GM21360 (cell line): ENCODE measurements around the gene OR2A14.
A peak's percentile ranks its signal among the peaks of the same experiment; 100 is the strongest.
"Not testable (repeated sequence)": the region's sequence is repeated elsewhere in the genome, so short reads cannot be mapped to it uniquely, and the experiment has no call there.

Experiments
- ATAC-seq: cut with Tn5 transposase; IDR thresholded peaks from one replicate; pipeline ENCODE4 v1.9.1; 2021; ENCODE audit warnings: mild to moderate bottlenecking, moderate library complexity; ENCODE audit not compliant: unreplicated experiment

Gene OR2A14

GRCh38 chr7:144122876-144123275, at the start of gene OR2A14:
Gene OR2A14 (plus strand): TSS chr7:144123176. CDS start chr7:144129113, 5,937 bp downstream.
- ATAC-seq, result no peak

DNA sequence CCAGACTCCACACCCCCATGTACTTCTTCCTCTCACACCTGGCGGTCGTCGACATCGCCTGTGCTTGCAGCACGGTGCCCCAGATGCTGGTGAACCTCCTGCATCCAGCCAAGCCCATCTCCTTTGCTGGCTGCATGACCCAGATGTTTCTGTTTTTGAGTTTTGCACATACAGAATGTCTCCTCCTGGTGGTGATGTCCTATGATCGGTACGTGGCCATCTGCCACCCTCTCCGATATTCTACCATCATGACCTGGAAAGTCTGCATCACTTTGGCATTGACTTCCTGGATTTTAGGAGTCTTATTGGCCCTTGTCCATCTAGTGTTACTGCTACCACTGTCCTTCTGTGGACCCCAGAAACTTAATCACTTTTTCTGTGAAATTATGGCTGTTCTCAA, 48.6 kb upstream of the OR2A14 start:
- ATAC-seq, result no peak

- no peak for ATAC-seq
Measured at GRCh38 chr7:144085978-144086377, 37.0 kb upstream of the OR2A14 start, which contains the start of gene OR2A12. Gene OR2A12 (plus strand): TSS chr7:144086278. CDS start chr7:144095108, 8,830 bp downstream.

DNA sequence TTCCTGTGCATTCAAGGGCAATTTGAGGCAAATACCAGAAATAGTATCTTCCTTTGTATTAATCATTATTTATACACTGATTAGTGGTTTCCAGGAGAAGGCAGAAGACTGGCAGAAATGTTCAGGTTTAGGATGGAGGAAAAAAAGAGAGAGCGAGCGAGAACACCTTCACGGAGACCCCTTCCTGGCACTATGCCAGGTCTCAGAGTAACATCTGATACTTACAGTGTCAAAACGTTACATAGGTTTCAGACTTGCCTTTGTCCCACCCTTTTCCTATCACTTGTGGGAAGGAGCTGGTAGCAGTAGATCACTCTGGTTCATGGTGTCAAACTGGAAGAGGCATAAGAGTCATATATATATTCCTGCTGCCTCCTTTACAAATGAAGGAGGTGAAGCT, 36.2 kb upstream of the OR2A14 start:
- ATAC-seq, result no peak

DNA sequence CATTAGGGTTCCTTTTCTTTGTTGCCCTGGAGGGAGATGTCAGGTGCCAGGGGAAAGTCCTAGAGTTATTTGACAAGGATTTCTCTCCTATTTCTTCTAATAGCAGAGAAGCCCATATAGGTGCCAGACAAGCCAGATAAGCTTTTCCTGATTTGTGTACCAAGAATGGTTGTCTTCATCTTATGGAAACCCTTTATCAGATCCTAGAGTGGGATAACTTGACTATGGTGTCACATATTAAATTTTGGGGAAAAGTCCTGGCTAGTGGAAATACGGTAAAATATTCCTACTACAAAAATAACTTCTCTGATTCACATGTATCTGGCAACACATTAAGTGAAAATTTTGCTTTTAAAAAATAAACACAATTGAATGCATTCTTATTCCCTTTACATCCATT, 35.7 kb upstream of the OR2A14 start:
- no peak for ATAC-seq

- no peak for ATAC-seq
Measured at GRCh38 chr7:144090667-144091066, 32.3 kb upstream of the OR2A14 start.

- no peak for ATAC-seq
Measured at GRCh38 chr7:144098776-144099175, 24.2 kb upstream of the OR2A14 start.

- no peak for ATAC-seq
Measured at GRCh38 chr7:144100607-144101006, 22.4 kb upstream of the OR2A14 start.

GRCh38 chr7:144102041-144102440, 20.9 kb upstream of the OR2A14 start:
- no peak for ATAC-seq

GRCh38 chr7:144105211-144105610, 17.8 kb upstream of the OR2A14 start:
- ATAC-seq, result no peak

DNA sequence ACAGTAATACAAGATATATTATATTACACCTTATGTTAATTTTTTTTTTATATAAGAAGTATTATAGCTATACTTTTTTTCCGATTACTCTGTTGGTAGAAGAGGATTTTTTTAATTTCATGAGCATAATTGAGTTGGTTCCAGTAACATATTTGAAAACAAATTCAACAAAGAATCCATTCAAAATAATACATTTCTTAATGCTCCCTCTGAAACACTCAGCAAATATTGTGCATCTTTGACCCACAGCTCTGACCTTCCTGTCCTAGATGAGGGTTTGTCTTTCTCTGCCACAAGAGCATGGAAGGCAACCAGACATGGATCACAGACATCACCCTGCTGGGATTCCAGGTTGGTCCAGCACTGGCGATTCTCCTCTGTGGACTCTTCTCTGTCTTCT, 13.7 kb upstream of the OR2A14 start, which contains the start of gene OR2A2:
OR2A2 (plus strand) TSS at position 301 of the 400 bp plus-strand sequence; CDS start at position 301, 0 bp downstream.
- no peak for ATAC-seq

DNA sequence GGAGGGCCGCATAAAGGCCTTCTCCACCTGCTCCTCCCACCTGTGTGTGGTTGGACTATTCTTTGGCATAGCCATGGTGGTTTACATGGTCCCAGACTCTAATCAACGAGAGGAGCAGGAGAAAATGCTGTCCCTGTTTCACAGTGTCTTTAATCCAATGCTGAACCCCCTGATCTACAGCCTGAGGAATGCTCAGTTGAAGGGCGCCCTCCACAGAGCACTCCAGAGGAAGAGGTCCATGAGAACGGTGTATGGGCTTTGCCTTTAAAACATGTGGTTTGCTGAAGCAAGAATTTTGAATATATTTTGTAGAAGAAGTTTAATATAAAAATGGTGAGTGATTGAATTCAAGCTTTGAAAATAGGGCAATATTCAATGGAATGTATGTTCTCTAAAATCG, 12.7 kb upstream of the OR2A14 start:
- ATAC-seq, result no peak

GRCh38 chr7:144113651-144114050, 9.3 kb upstream of the OR2A14 start:
- ATAC-seq, result no peak

DNA sequence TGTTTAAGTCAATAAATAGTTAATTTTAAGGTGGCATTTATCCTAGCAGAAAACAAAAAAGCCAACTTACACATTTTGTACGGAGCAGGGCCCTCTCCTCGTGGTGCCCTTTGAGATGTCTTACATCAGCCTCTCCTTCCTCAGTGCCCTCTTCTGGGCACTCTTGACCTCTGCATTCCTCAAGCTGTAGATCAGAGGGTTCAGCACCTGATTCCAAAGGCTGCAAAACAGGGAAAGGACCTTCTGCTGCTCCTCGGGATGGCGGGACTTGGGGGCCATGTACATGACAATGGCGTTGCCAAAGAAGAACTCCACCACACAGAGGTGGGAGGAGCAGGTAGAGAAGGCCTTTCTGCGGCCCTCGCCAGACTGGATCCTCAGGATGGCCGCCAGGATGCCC, 4.6 kb upstream of the OR2A14 start:
- ATAC-seq, result no peak

- peak; percentile 100 for ATAC-seq
Measured at GRCh38 chr7:144127714-144128334, 4.8 kb downstream of the OR2A14 start.

DNA sequence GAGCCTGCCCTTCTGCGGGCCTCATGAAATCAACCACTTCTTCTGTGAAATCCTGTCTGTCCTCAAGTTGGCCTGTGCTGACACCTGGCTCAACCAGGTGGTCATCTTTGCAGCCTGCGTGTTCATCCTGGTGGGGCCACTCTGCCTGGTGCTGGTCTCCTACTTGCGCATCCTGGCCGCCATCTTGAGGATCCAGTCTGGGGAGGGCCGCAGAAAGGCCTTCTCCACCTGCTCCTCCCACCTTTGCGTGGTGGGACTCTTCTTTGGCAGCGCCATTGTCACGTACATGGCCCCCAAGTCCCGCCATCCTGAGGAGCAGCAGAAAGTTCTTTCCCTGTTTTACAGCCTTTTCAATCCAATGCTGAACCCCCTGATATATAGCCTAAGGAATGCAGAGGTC, 6.6 kb downstream of the OR2A14 start:
- ATAC-seq, result not testable (repeated sequence)

- ATAC-seq, result no peak
Measured at GRCh38 chr7:144130730-144131129, 7.8 kb downstream of the OR2A14 start.

GRCh38 chr7:144132262-144132661, 9.3 kb downstream of the OR2A14 start:
- ATAC-seq, result no peak

DNA sequence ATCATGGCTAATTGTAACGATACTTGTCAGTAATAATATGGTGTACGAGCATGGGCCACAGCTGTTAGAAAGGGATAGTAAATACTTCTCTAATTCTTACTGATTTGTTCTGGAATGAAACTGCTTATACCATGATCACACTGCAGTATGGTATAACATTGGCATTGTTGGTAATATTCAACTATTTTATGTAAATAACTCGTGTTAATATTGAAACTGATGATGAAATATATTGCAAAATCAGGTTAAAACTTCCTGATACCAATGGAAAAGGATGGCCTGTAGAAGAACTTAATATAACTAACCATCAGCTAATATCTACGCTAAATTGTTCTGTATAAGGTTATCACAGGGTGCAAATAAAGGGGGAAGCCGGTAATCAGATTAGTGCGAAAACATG, 10.3 kb downstream of the OR2A14 start:
- ATAC-seq, result no peak

- no peak for ATAC-seq
Measured at GRCh38 chr7:144134116-144134515, 11.1 kb downstream of the OR2A14 start.

GRCh38 chr7:144137501-144137900, 14.5 kb downstream of the OR2A14 start:
- no peak for ATAC-seq

DNA sequence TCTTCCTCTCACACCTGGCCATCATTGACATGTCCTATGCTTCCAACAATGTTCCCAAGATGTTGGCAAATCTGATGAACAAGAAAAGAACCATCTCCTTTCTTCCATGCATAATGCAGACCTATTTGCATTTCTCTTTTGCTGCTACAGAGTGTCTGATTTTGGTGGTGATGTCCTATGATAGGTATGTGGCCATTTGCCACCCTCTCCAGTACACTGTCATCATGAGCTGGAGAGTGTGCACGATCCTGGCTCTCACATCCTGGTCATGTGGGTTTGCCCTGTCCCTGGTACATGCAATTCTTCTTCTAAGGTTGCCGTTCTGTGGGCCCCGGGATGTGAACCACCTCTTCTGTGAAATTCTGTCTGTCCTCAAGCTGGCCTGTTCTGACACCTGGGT, 19.2 kb downstream of the OR2A14 start:
- no peak for ATAC-seq

DNA sequence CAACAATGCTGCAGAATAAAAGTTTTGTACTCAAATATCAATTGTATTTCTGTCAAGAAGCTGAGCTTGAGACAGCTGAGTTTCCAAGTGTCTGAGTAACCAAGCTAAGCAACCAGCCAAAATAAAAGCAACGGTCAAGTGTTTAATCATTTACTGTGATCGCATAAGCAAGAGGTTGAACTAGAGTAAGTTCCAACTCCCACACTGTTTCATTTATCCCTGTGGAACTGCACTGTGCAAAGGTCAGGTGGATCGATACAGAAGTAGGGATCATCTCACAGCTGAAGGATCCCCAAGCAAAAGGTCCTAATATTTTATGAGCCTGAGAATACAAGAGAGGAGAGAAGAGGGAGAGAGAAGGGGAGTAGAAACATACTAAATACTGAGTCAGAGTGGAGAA, 21.4 kb downstream of the OR2A14 start:
- ATAC-seq, result no peak
